Left lobe of liver (tissue), 1 donor: ENCODE results near the gene ATF6B. TPM values are rescaled to one million over a fixed set of nuclear protein-coding genes. Genes with fewer than 3 reads are reported as not detected.

Experiments
- total RNA-seq: library from RNA; stranded (reverse); gene quantifications from one replicate; pipeline ENCODE4 v1.2.1, GENCODE V29; 2021
- donor health status: DM: no; HTN: yes; CAD: no.

The ATF6B gene
- total RNA-seq, 1 donor from 2014 or later = 31.7 TPM

Other genes starting within 250 kb of the ATF6B start
- 0.86 TPM for gene SLC44A4, start 249.2 kb downstream of the ATF6B start, total RNA-seq
- 15.7 TPM for gene EHMT2, start 230.5 kb downstream of the ATF6B start, total RNA-seq
- 0.86 TPM for gene ZBTB12, start 226.2 kb downstream of the ATF6B start, total RNA-seq
- gene C2, start 200.5 kb downstream of the ATF6B start, total RNA-seq = 451 TPM
- gene CFB, start 182.2 kb downstream of the ATF6B start, total RNA-seq = 1,916 TPM
- gene NELFE, start 169.3 kb downstream of the ATF6B start, total RNA-seq = 15.3 TPM
- gene SKIC2, start 169.1 kb downstream of the ATF6B start, total RNA-seq = 50.2 TPM
- gene DXO, start 156.1 kb downstream of the ATF6B start, total RNA-seq = 15.5 TPM
- 2,044 TPM for gene C4A, start 146.2 kb downstream of the ATF6B start, total RNA-seq
- gene C4B, start 113.5 kb downstream of the ATF6B start, total RNA-seq = 2,468 TPM
- gene CYP21A2, start 89.8 kb downstream of the ATF6B start, total RNA-seq = 9.0 TPM
- 13.7 TPM for gene TNXB, start 18.9 kb downstream of the ATF6B start, total RNA-seq
- gene FKBPL, start 2.0 kb upstream of the ATF6B start, total RNA-seq = 2.2 TPM
- gene PRRT1, start 23.7 kb upstream of the ATF6B start, total RNA-seq = 0.38 TPM
- 15.6 TPM for gene PPT2, start 25.9 kb upstream of the ATF6B start, total RNA-seq
- gene EGFL8, start 36.3 kb upstream of the ATF6B start, total RNA-seq = 6.3 TPM
- gene AGPAT1, start 47.8 kb upstream of the ATF6B start, total RNA-seq = 32.4 TPM
- gene RNF5, start 50.2 kb upstream of the ATF6B start, total RNA-seq = 57.3 TPM
- gene AGER, start 56.0 kb upstream of the ATF6B start, total RNA-seq = 6.0 TPM
- gene PBX2, start 62.0 kb upstream of the ATF6B start, total RNA-seq = 26.7 TPM
- gene GPSM3, start 64.4 kb upstream of the ATF6B start, total RNA-seq = 5.1 TPM
- 9.6 TPM for gene NOTCH4, start 95.8 kb upstream of the ATF6B start, total RNA-seq
- not detected for gene TSBP1, start 243.7 kb upstream of the ATF6B start, total RNA-seq